Heart left ventricle (tissue), 13 donors: ENCODE measurements around the gene EPGN.

Source experiments
- POLR2A ChIP-seq, 2 donors: fragments of 450-650 bp; IDR thresholded peaks; one replicate each; pipeline ENCODE4 v1.6.1; 2017; ENCODE audit warnings: antibody characterized with exemption in 2 of 2, mild to moderate bottlenecking in 2 of 2, moderate library complexity in 2 of 2
- TF ChIP-seq, protein P1 (sequence below), 12 donors: fragments of 200-600 bp; sonication (generic) in 4 of 12; IDR thresholded peaks; one replicate each; pipeline versions ENCODE4 v1.5.0 to v1.8.0; 2018 to 2022; ENCODE audit warnings: antibody characterized with exemption in 12 of 12, mild to moderate bottlenecking in 5 of 12
- donor health status: ischemic (EF 13 %, LVEDD 7.1; RV severe dilation, severe dysfunction).
- donor health status: DM: no; HTN: yes; CAD: no.
- donor health status: DM: no; HTN: no; CAD: no.
- donor health status: ischemic (EF 25% LVEDD 6.9; RV normal size, moderate dysfunction).
- donor health status: ischemic (EF 25% LVEDD 5.7; RV mildly dilated, moderate dysfunction).
- donor health status: ischemic (EF 35%, LVEDD 5.7; RV mildly dilated, moderate dysfunction).
- donor health status: nonischemic (EF 11% LVEDD 7.7; RV severe dilation, severe dysfunction).
- donor health status: DM: yes; HTN: yes; CAD: no.
- donor health status: PGD.
- donor health status: ischemic (EF 29% LVEDD 5.4; RV normal size, mild dysfunction).
- donor health status: nonischemic (EF 23%, LVEDD 6.1; RV moderate dilation, normal function).

DNA sequence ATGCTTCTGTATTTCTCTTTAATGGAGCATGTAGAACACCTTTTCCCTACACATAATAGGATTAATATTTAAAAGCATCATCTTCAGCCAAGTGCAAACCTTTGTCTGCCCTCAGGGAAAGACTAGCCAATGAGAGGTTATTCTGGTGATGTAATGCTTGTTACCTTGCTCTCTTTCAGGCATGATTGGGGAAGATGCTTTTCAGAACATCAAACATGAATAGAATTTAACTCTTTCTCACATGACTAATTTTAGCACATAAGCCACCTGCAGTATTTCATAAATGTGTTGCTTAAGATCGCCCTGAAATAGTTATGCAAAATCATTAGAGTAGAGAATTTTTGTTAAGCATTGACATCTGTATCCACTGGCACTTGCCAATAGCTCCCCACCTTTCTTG is 10.7 kb upstream of the EPGN start:
- no peak for TF ChIP-seq POLR2A (IDR thresholded peaks at IDR 0.05)
- TF ChIP-seq, protein P1, sequence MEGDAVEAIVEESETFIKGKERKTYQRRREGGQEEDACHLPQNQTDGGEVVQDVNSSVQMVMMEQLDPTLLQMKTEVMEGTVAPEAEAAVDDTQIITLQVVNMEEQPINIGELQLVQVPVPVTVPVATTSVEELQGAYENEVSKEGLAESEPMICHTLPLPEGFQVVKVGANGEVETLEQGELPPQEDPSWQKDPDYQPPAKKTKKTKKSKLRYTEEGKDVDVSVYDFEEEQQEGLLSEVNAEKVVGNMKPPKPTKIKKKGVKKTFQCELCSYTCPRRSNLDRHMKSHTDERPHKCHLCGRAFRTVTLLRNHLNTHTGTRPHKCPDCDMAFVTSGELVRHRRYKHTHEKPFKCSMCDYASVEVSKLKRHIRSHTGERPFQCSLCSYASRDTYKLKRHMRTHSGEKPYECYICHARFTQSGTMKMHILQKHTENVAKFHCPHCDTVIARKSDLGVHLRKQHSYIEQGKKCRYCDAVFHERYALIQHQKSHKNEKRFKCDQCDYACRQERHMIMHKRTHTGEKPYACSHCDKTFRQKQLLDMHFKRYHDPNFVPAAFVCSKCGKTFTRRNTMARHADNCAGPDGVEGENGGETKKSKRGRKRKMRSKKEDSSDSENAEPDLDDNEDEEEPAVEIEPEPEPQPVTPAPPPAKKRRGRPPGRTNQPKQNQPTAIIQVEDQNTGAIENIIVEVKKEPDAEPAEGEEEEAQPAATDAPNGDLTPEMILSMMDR (IDR thresholded peaks at IDR 0.05), result no peak
